ENCODE data around the gene DNA2.

GRCh38 chr10:68419376-68419775 lies 52.4 kb downstream of the DNA2 start:
- TF ChIP-seq POLR2A (IDR thresholded peaks at IDR 0.05; ENCODE audit: low read length) (no peak), GATA1 (IDR thresholded peaks at IDR 0.05; ENCODE audit: low read depth, low read length) (no peak)

All from erythroblast (primary cell).